GM03348 (cell line): ENCODE data around the gene DLGAP4.

Source experiments
- DNase-seq: peaks from one replicate; pipeline ENCODE4 v3.0.0; 2012; ENCODE audit warnings: low spot score

DLGAP4 gene

DNA sequence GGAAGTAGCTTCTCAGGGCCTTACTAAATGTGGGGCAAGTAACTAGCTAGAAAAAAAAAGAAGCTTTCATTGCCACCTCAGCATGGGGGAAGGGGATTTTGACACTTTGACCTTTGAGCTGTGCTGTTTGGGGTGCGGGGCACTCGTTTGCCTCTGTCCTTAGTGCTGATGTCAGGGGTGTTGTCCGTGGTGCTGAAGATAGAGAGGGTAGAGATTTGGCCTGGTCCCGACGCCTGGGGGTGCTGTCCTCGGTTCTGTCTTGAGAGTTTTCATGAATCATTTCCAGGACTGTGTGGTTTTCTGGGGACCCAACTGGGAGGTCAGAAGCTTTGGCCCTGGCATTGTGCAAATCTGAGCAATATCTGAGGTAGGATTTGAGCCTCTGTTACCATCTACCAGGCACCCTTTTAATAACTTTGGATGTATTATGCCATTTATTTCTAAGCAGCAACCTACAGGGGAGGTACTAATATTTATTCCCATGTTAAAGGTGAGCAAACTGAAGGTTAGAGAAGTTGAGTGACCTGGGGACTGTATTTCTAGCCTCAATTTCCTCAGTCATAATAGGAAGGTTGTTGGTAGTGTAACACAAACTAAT is 78.0 kb downstream of the DLGAP4 start:
- DNase-seq, result peak; percentile 67

DNA sequence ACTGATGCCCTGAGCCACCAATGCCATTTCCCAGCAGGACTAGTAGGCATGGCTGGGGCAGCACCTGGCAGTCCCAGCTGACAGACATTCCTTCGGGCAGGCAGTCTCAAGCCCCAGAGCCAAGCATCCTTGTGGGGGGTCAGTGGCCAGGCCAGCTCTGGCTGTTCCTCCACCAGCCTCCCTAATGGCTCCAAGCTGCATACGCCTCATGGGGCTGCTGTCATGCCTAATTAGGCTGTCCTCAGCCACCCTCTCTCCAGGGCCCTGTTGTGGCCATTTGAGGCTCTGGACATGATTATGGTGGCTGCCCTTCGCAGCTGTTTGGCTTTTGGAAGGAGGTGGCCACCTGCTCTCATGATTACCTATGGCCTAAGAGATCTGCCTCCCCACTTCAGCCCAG is 79.4 kb downstream of the DLGAP4 start:
- DNase-seq, result no peak

- no peak for DNase-seq
Observed at GRCh38 chr20:36386236-36386635, 80.1 kb downstream of the DLGAP4 start.

- DNase-seq, result no peak
Observed at GRCh38 chr20:36390269-36390668, 84.1 kb downstream of the DLGAP4 start.

DNA sequence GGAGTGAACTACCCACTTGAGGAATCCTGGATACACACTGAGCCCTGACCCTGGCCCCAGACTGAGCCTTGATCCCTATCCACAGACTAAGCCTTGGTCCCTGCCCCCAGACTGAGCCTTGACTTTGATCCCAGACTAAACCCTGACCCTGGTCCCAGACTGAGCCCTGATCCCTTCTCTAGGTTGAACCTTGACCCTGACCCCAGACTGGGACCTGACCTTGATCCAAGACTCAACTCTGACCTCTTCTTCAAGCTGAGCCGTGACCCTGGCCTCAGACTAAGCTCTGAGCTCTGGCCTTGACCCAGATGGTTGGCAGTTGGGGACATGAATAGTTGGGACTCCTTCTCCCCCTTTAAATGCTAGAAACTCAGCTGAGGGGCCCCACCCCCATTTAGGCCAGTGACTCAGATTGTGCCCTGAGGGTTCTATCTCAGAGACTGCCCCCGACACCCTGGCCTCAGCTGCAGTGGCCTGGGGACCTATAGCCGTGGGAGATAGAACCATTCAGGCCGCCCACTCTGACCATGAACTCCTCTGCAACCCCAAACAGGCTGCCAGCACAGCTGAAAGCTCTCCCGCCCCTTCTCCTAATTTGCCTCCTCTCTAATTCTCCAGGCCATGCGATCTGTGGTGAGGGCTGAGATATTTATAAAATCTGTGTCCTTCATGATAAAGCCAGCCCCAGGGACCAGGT is 84.7 kb downstream of the DLGAP4 start:
- DNase-seq, result no peak

DNA sequence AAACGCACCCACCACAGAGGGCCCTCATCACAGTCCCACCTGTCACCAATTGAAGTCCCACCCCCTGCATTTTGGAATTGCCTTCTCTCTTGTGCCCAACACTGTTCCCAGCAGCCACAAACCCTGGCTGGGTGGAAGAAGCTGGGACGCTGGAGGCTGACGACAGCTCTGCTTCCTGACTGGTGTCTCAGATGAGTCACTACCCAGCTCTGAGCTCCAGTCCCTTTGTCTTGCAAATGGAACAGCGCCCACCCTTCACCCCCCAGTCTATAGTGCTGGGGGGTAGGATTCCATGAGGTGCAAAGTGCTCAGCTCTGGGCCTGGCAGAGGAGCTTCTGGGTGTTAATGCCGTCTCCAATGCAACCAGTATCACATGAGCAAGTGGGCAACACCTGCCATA is 85.3 kb downstream of the DLGAP4 start:
- no peak for DNase-seq

DNA sequence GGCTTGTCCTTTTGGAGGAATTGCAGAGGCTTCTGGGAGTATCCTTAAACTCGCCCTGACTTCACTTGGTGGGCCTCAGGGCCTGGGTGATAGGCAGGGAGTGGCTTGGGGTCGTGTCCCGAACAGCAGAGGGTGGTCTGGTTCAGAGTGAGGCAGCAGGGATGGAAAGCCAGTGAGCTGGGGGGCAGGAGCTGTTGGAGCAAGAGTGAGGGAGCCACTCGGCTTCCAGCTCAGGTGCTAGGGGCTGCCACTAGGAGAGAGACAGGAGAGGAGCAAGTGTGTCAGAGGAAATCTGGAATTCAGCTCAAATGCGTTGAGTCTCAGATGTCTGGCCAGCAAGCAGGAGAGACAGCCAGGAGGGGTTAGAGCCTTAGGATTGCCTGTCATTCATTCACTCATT is 85.8 kb downstream of the DLGAP4 start:
- DNase-seq, result no peak

- DNase-seq, result no peak
Observed at GRCh38 chr20:36392989-36393388, 86.8 kb downstream of the DLGAP4 start.

GRCh38 chr20:36394340-36394965 is 88.3 kb downstream of the DLGAP4 start:
- no peak for DNase-seq

DNA sequence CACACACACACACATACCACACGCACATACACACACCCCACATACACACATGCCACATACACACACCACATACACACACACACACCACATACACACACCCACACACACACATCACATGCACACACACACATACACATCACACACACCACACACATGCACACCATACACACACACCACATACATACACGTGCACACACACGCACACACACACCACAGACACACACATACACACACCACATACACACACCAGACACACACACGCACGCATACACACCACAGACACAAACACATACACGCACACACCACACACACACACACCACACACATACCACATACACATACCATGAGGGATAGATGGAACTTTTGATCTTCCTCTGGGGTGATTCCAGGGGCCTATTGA is 90.2 kb downstream of the DLGAP4 start:
- DNase-seq, result no peak

DNA sequence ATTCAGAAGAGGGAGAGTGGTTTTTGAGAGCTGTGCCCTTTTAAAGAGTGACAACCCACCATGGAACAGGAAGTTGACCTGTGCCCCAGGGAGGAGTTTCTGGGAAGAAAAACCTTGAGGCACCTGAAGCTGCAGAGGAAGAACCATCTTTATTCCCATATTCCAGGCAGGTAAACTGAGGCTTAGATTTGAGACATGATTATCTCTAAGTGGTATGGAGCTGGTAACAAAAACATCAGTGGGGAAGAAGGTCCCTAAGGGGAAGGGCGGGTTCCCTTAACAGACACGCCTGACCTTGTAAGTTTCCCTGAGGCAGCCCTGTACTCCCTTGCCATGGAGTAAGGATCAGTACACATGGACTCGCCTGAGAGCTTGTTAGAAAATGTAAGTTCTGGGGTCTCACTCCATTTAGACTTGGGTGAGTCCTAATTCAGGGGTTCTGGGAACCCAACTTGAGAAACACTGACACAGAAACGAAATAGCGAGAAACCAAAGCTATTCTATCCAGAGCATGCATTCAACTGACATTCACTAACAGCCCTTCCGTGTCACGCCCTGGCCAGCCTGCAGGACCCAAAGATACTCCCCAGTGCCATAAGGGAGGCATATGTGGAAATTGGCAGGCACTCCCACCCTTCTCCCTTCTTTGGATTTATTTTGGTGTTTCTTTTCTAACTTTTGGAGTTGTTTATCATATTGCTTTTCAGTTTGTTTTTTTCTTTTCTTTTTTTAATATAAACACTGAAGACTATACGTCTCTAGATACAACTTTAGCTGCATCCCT is 90.9 kb downstream of the DLGAP4 start:
- no peak for DNase-seq

DNA sequence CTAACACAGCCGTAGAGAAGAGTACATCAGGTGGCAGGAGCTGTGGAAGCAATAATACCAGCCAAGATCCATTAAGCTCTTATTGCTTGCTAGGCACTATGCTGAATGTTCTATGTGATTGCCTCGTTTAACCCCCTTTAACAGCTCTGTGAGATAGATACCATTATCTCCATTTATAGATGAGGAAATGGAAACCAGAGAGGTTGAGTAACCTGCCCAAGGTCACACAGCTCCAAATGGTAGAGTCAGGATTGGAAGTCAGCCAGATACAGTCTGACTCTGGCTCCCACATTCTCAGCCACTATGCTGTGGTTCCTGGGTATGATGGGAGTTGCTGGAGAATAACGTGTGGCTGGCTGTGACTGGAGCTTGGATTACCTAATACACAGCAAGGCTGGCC is 92.4 kb downstream of the DLGAP4 start:
- no peak for DNase-seq

DNA sequence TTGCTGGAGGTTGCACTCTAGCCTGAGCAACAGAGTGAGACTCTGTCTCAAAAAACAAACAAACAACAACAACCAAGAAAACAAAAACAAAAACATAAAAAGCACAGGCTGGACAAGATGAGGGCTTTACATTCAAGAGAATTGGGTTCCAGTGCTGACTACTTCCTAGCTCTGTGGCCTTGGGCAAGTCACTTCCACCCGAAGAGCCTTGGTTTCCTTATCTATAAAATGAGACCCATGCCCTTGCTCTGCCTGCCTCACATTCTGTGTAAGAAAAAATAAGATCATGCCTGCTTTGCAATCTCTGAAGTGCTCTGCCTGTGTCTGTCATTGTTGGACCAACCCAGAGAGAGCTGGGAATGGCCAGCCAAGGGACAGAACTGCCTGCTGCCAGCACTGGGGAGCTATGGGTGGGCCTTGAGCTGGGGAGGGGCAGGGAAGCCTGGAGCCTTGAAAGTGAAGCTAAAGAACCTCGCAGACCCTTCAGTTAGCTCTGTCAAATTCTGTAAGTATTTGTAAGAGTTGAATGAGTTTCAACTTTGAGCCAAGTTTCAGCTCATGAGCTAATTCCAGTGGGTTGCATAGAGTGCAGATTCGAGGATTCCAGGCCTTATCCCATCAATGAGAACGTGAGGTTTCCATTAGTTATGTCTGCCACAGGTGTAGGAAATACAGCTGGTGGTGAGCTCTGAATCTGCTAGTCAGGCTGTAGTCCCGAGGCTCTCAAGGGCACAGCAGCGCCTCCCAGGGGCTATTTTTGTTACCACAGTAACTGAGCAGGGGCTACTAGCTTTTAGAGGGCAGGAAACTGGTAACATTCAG is 93.2 kb downstream of the DLGAP4 start:
- DNase-seq, result no peak

DNA sequence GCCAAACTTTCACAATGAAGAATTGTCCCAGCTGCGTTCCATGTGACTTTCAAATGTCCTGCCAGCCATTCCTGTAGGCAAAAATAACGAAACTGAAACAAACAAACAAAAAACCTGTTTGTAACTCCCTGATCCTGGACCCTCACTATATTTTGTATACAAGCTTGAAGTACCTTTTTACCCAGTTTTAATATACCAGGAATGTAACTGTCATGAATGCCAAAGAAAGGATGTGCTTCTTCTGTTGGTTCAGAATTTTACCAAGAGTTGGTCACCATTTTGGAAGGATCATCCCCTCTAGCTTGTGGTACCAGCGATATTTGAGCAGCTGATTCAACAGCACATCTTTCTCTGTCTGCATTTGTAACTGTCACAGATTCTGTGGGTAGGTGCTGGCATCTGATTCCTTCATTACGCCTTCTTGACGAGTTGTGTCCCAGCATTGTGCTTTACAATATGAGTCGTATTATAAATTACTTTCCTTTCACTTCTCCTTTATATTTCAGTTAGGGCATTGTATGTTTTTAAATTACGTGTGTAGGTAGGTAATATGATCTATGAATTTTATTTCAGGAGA is 93.9 kb downstream of the DLGAP4 start:
- no peak for DNase-seq

- DNase-seq, result no peak
Observed at GRCh38 chr20:36400909-36401735, 95.0 kb downstream of the DLGAP4 start.

DNA sequence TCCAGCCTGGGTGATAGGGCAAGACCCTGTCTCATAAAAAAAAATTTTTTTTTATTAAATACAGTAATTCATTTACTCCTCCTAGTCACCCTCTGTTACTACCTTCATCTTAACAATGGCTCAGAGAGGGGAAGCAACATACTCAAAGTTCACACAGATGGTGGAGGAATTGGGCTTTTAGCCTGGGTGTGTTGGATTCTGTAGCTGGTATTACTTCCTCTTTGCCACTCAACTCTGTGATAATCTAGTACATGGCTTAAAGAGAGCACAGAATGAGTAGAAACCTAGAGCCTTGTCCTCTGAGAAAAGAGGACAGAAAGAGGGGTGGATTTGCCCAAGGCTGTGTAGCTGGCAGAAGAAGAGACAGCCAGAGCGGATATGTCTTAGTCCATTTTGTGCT is 96.6 kb downstream of the DLGAP4 start:
- no peak for DNase-seq

DNA sequence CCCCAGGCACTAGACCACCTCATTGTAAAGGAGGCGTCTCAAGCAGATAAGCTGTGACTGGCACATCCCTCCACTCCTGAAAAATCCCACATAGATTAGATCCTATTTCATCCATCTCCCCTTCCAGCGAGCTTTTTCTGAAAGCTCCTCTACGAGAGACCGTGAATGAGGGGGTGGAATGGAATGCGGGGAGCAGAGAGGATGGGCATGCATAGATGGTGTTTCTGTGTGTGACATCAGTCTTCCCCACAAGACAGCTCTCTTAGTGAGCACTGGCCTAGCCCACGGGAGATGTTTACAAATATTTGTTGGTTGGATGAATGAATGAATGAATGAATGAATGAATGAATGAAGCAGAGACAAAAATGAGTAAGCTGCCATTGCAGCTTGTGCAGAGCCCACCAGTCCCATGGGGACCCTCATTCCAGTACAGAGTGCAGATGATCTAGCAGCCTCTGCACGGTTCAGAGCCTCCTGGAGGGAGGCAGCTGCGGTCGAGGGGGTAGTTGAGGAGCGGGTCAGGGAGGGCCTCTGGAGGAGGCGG is 98.4 kb downstream of the DLGAP4 start:
- DNase-seq, result no peak

DNA sequence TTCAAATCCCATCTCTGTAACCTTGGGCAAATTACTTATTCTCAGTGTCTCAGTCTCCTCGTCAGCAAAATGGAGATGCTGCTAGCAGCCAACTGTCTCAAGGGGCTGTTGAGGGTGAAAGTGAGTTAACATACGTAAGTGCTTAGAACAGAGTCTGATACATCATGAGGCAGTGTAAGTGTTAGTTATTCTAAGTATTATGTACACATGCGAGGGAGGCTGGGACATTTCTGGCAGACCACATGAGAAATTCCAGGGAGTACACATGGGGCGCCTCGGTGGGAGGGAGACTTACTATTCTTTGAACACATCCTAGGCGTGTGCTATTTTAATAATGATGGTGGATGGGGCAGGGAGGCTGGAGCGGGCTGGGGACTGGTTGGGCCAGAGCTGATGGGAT is 99.1 kb downstream of the DLGAP4 start:
- no peak for DNase-seq

DNA sequence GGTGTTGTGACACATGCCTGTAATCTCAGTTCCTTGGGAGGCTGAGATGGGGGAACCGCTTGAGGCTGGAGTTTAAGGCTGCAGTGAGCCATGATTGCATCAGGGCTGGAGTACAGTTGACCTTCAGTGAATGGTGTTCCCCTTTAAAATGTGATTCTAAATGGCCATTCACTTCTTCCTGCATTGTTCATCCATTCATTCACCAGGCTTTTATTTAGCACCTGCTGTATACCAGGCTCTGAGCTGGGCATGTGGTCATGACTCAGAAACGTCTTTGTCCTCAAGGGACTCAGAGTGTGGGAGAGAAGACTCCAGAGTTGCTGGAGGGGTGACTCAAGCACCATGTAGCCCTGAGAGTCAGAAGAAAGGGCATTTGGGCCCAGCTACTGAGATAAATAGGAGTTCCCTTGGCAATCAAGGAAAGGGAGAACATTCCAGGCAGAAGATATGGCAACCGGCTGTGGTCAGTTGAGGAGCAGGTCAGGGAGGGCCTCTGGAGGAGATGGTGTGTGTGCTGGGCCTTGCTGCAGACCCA is 101.1 kb downstream of the DLGAP4 start:
- no peak for DNase-seq

DNA sequence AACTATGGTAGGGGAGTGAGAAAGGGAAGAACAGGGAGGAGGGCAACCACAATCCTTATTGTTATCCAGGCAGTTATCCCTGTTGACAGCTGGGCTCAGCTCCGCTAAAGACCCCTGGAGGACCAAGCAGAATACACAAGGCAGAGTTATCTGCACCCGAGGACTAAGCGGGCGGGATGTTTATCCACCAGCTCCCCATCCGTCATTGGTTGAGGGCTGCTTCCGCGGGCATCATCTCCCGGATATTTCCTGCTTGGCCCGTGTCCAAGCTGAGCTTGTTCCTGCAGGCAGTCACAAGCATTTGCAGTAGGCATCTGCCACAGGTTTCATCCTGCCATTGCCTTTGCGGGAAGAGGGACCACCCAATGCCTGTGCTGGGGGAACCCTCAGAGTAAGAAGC is 102.1 kb downstream of the DLGAP4 start:
- peak; percentile 25 for DNase-seq
